ENCODE results near the gene KMT2A.
"Not testable (repeated sequence)": the region's sequence is repeated elsewhere in the genome, so short reads cannot be mapped to it uniquely, and the experiment has no call there.

Gene KMT2A

DNA sequence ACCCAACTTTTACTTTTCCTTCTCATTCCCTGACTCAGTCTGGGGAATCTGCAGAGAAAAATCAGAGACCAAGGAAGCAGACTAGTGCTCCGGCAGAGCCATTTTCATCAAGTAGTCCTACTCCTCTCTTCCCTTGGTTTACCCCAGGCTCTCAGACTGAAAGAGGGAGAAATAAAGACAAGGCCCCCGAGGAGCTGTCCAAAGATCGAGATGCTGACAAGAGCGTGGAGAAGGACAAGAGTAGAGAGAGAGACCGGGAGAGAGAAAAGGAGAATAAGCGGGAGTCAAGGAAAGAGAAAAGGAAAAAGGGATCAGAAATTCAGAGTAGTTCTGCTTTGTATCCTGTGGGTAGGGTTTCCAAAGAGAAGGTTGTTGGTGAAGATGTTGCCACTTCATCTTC is 37.2 kb downstream of the KMT2A start:
- no peaks in the 10 kb centered on the region for H3K27me3 ChIP-seq (ENCODE audit: insufficient read depth, low read length, poor library complexity, severe bottlenecking)
- H3K9me3 ChIP-seq (ENCODE audit: insufficient read depth, low read depth, low read length) = no peaks in the 10 kb centered on the region
- no peak overlapping the region for H3K4me3 ChIP-seq (ENCODE audit: low read length, poor library complexity, severe bottlenecking)
- H3K36me3 ChIP-seq (ENCODE audit: insufficient read depth, low read length) = peaks cover 81% of the 10 kb centered on the region; the same call in 1 of the 2 replicates
- no peaks in the 10 kb centered on the region for H3K9me2 ChIP-seq (replicated peaks; ENCODE audit: low read depth, low read length)
- H3K4me1 ChIP-seq (ENCODE audit: insufficient read depth, low read length, poor library complexity, severe bottlenecking) = no peaks in the 10 kb centered on the region
- peaks cover 57% of the 10 kb centered on the region for H3K79me2 ChIP-seq (ENCODE audit: insufficient read depth, low read length)
- no peak for TF ChIP-seq EZH2phosphoT487 (IDR thresholded peaks at IDR 0.05; ENCODE audit: borderline replicate concordance)
- TF ChIP-seq, protein P1, sequence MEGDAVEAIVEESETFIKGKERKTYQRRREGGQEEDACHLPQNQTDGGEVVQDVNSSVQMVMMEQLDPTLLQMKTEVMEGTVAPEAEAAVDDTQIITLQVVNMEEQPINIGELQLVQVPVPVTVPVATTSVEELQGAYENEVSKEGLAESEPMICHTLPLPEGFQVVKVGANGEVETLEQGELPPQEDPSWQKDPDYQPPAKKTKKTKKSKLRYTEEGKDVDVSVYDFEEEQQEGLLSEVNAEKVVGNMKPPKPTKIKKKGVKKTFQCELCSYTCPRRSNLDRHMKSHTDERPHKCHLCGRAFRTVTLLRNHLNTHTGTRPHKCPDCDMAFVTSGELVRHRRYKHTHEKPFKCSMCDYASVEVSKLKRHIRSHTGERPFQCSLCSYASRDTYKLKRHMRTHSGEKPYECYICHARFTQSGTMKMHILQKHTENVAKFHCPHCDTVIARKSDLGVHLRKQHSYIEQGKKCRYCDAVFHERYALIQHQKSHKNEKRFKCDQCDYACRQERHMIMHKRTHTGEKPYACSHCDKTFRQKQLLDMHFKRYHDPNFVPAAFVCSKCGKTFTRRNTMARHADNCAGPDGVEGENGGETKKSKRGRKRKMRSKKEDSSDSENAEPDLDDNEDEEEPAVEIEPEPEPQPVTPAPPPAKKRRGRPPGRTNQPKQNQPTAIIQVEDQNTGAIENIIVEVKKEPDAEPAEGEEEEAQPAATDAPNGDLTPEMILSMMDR (conservative IDR thresholded peaks at IDR 0.05; ENCODE audit: low read length) = no peak
- H3K4me2 ChIP-seq (ENCODE audit: low read depth, low read length, poor library complexity, severe bottlenecking) = no peak overlapping the region
- H3F3A ChIP-seq (ENCODE audit: low read depth) = peaks cover 4% of the 10 kb centered on the region; the same call in 1 of the 2 replicates
- peaks cover 40% of the 10 kb centered on the region for H4K20me1 ChIP-seq (ENCODE audit: insufficient read depth, low read length, poor library complexity, severe bottlenecking)
- H2AFZ ChIP-seq (ENCODE audit: low read length) = no peak overlapping the region
- H3K9ac ChIP-seq (ENCODE audit: low read depth, low read length, poor library complexity, severe bottlenecking) = no peak overlapping the region

DNA sequence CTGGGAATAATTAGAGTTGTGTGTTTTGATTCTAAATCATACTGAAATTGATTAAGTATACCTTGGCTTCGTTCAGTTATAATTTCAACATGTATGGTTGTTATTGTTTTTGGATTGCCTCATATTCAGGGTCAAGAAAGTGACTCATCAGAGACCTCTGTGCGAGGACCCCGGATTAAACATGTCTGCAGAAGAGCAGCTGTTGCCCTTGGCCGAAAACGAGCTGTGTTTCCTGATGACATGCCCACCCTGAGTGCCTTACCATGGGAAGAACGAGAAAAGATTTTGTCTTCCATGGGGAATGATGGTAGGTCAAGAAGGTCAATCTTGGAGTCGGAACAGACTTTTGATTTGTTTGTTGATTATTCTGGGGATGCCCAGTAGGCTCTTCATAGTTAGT is 40.4 kb downstream of the KMT2A start:
- Histone ChIP-seq H4K20me1 (ENCODE audit: insufficient read depth, low read length, poor library complexity, severe bottlenecking) (peaks cover 15% of the 10 kb centered on the region), H3K36me3 (ENCODE audit: insufficient read depth, low read length) (peaks cover 85% of the 10 kb centered on the region), H2AFZ (ENCODE audit: low read length) (no peak overlapping the region), H3F3A (ENCODE audit: low read depth) (no peaks in the 10 kb centered on the region), H3K9ac (ENCODE audit: low read depth, low read length, poor library complexity, severe bottlenecking) (no peak overlapping the region), H3K9me2 (replicated peaks; ENCODE audit: low read depth, low read length) (no peaks in the 10 kb centered on the region), H3K4me1 (ENCODE audit: insufficient read depth, low read length, poor library complexity, severe bottlenecking) (no peaks in the 10 kb centered on the region), H3K4me2 (ENCODE audit: low read depth, low read length, poor library complexity, severe bottlenecking) (no peak overlapping the region), H3K9me3 (ENCODE audit: insufficient read depth, low read depth, low read length) (no peaks in the 10 kb centered on the region), H3K27me3 (ENCODE audit: insufficient read depth, low read length, poor library complexity, severe bottlenecking) (no peaks in the 10 kb centered on the region), H3K79me2 (ENCODE audit: insufficient read depth, low read length) (peaks cover 30% of the 10 kb centered on the region), H3K4me3 (ENCODE audit: low read length, poor library complexity, severe bottlenecking) (no peak overlapping the region)
- TF ChIP-seq, protein P1 (conservative IDR thresholded peaks at IDR 0.05; ENCODE audit: low read length) = no peak
- TF ChIP-seq EZH2phosphoT487 (IDR thresholded peaks at IDR 0.05; ENCODE audit: borderline replicate concordance) = no peak

DNA sequence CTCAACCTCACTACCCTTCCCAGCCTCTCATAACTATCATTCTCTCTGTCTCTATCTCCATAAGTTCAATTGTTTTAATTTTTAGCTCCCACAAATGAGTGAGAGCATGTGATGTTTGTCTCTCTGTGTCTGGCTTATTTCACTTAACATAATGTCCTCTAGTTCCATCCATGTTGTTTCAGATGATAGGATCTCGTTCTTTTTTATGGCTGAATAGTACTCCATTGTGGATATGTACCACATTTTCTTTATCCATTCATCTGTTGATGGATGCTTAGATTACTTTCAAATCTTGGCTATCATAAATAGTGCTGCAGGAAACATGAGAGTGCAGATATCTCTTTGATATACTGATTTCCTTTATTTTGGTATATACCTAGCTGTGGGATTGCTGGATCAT is 44.9 kb downstream of the KMT2A start:
- not testable (repeated sequence) for H3K4me3 ChIP-seq (ENCODE audit: low read length, poor library complexity, severe bottlenecking); H3K4me1 ChIP-seq (ENCODE audit: insufficient read depth, low read length, poor library complexity, severe bottlenecking); H3K9me3 ChIP-seq (ENCODE audit: insufficient read depth, low read depth, low read length); H2AFZ ChIP-seq (ENCODE audit: low read length); H4K20me1 ChIP-seq (ENCODE audit: insufficient read depth, low read length, poor library complexity, severe bottlenecking); H3K9me2 ChIP-seq (replicated peaks; ENCODE audit: low read depth, low read length); H3K4me2 ChIP-seq (ENCODE audit: low read depth, low read length, poor library complexity, severe bottlenecking); H3K79me2 ChIP-seq (ENCODE audit: insufficient read depth, low read length); H3K27me3 ChIP-seq (ENCODE audit: insufficient read depth, low read length, poor library complexity, severe bottlenecking); H3K9ac ChIP-seq (ENCODE audit: low read depth, low read length, poor library complexity, severe bottlenecking); H3F3A ChIP-seq (ENCODE audit: low read depth)
- H3K36me3 ChIP-seq (ENCODE audit: insufficient read depth, low read length) = peaks cover 90% of the 10 kb centered on the region

DNA sequence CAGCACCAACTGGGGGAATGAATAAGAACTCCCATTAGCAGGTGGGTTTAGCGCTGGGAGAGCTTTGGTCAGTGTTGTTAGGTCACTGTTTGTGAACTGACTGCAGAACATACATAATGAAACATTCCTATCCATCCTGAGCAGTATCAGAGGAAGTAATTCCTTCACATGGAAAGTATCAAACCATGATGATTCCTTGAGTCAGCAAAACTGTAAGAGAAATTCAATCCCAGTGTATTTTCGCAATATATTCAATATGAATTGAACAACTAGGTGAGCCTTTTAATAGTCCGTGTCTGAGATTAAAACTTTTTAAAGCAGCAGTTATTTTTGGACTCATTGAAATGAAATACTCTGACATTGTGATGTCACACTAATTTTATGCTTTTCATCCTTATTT is 48.1 kb downstream of the KMT2A start:
- no peak overlapping the region for H2AFZ ChIP-seq (ENCODE audit: low read length)
- H3K27me3 ChIP-seq (ENCODE audit: insufficient read depth, low read length, poor library complexity, severe bottlenecking) = no peaks in the 10 kb centered on the region
- no peaks in the 10 kb centered on the region for H3K4me1 ChIP-seq (ENCODE audit: insufficient read depth, low read length, poor library complexity, severe bottlenecking)
- H3K36me3 ChIP-seq (ENCODE audit: insufficient read depth, low read length) = peaks cover 80% of the 10 kb centered on the region
- H3F3A ChIP-seq (ENCODE audit: low read depth) = peaks cover 6% of the 10 kb centered on the region; the same call in 1 of the 2 replicates
- H3K4me2 ChIP-seq (ENCODE audit: low read depth, low read length, poor library complexity, severe bottlenecking) = no peak overlapping the region
- no peaks in the 10 kb centered on the region for H4K20me1 ChIP-seq (ENCODE audit: insufficient read depth, low read length, poor library complexity, severe bottlenecking)
- H3K4me3 ChIP-seq (ENCODE audit: low read length, poor library complexity, severe bottlenecking) = no peak overlapping the region
- TF ChIP-seq, protein P1 (conservative IDR thresholded peaks at IDR 0.05; ENCODE audit: low read length) = no peak
- no peak for TF ChIP-seq EZH2phosphoT487 (IDR thresholded peaks at IDR 0.05; ENCODE audit: borderline replicate concordance)
- no peaks in the 10 kb centered on the region for H3K9me2 ChIP-seq (replicated peaks; ENCODE audit: low read depth, low read length)
- H3K9ac ChIP-seq (ENCODE audit: low read depth, low read length, poor library complexity, severe bottlenecking) = no peak overlapping the region
- H3K9me3 ChIP-seq (ENCODE audit: insufficient read depth, low read depth, low read length) = no peaks in the 10 kb centered on the region
- H3K79me2 ChIP-seq (ENCODE audit: insufficient read depth, low read length) = no peaks in the 10 kb centered on the region

All from Loucy (cell line).